ENCODE data around the gene CPA1.

CPA1 gene

DNA sequence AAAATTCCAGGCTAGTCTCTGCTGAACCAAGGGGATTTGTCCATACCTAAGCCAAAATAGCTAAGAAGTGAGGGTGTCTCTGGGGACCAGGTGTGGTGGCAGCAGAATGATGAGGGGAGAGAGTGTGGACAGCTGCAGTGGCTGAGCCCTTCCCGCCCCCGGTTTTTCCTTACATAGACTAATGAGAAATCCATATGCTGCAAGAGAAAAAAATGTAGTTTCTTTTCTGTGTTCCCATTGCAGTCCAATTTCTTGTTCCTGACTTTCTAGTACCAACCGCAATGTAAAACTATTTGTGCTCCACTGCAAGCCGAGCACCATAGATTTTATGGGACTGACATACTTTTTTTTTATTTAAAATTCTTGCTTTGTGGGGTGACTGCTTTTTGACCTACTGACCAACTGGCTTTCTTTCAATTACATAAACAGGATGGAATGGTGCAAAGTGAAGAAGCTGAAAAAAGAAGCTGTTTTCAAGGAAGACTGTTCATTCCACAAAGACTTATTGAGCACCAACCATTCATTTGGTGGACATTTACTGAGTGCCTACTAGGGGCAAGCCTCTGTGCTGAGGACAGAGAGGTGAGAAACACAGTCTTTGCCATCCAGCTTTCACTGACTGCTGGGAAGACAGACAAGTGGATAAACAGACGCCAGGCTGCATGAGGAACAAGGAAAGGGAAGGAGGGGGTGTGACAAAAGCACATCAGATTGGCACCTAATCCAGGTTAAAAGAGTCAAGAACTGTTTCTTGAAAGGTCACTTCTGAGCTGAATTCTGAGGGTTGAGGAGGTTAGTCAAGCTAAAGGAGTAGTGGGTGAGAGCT, 50.8 kb downstream of the CPA1 start:
- DNase-seq: peak; percentile 43

DNA sequence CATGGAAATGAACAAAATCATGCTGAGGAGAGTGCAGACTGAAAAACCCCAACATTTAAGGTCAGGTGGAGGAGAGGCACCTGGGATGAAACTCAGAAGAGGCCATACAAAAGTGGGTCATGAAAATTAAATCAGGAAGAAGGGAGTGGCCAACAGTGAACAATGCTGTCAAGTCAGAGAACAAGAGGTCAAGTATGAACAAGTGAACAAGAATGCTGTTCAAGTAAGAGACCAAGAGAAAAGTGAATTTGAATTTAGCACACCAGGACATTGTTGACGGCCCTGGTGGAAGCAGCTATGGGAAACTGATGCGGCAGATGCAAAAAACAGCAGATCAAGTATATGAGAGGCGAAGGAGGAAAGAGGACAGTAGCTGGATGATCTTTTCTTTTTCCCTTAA, 52.6 kb downstream of the CPA1 start:
- no peak for DNase-seq

DNA sequence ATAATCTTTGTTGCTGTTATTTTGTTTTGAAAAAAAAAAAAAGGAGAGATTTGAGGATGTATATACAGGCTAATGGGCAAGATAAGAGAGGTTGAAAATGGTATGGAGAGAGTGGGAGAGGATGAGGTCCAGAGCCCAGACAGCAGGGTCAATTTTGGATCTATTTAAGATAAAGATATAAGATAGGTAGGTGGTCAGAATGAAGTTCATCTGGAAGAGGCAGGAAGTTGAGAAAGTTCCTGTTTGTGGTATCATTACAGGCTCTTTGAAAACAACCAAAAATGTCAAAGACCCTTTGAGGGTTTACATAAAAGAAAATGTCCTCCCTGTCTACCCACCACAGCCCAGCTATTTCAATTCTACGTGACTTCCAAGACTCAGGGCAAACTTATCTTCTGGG, 53.0 kb downstream of the CPA1 start:
- DNase-seq: no peak

DNA sequence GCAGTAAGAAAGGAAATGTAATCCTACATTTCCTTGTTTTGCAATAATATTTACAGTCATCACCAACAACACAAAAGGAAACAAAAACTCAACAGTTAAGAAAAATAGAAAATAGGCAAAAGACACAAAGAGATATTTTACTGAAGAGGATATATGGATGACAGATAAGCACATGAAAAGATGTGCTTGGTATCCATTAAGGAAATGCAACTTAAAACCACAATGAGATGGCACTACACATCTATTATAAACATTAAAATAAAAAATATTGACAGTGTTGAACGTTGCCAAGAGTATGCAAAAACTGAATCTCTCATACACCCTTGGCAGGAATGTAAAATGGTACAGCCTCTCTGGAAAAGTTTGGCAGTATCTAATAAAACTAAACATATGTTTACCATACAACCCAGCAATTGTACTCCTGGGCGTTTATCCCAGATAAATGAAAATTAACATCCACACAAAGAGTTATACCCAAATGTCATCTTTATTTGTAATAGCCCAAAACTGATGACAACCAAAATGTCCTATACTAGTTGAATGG, 55.1 kb downstream of the CPA1 start:
- DNase-seq: peak; percentile 48

DNA sequence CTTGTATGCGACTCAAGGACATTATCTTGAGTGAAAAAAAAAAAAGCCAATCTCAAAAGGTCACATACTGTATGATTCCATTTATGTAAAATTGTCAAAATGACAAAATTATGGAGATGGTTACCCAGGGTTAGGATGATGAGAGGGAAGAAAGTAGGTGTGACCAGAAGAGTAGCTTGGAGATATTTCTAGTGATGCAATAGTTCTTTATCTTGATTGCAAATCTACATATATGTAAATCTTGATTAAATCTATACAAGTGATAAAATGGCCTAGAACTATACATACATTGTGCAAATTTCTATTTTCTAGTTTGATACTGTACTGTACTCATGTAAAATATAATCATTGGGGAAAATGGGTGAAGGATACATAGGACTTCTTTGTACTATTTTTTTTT, 56.0 kb downstream of the CPA1 start:
- no peak for DNase-seq
